ENCODE measurements around the gene ATG101. TPM values are rescaled to one million over a fixed set of nuclear protein-coding genes. Genes with fewer than 3 reads are reported as not detected.
A peak's percentile ranks its signal among the peaks of the same experiment; 100 is the strongest.

ATG101 gene
- total and polyA plus RNA-seq, 4 donors: 22.1 to 64.3 (median 36.7) TPM

DNA sequence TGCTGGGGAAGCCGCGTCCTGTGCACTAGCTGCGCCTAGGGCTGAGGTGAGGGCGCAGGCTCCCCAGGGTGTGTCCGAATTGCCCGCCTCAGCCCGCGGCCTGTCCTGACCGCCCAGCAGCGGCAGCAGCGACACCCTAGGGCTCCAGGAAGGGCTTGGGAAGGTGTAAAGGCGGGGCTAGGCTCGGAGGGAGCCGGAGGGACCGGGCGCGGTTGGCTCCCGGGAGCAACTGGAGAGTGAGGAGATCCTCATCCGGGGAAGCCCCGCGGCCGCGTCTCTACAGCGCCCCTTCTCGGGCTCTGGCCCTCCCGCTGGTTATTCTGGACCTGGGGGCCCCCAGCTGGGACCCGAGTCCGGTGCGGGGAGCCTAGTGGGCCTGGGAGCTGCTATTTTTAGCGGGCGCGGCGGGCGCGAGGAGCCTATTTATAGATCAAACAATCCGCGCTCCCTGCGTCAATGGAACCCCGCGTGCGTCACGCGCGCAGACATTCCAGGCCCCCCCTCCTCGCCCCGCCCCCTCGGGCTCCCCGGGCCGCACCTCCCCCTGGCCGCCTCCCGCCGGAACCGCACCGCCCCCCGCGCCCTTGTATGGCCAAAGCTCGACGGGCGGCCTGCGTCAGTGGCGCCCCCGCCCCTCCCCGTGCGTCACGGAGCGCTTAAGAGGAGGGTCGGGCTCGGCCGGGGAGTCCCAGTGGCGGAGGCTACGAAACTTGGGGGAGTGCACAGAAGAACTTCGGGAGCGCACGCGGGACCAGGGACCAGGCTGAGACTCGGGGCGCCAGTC lies 18.8 kb upstream of the ATG101 start, which contains the start of gene NR4A1:
TSS of gene NR4A1 (plus strand) at position 685 of the 784 bp plus-strand sequence. CDS start 2,887 bp downstream, outside the sequence.
- 0 to 1% methylated on average over 63 to 77 of the region's 77 CpGs for WGBS, 2 donors
- H3K9me3 ChIP-seq (ENCODE audit: control insufficient read depth in 4 of 4, insufficient read depth in 3 of 4, low read length in 3 of 4): peaks cover 0 to 2% (median 0%) of the 10 kb centered on the region in 4 donors
- ATAC-seq (ENCODE audit: insufficient read depth, low FRiP score) (peak; percentile 94), DNase-seq (peak; percentile 96 to 98 (median 96))
- peaks cover 6 to 27% (median 18%) of the 10 kb centered on the region in 5 donors for H3K4me1 ChIP-seq (ENCODE audit: control insufficient read depth in 5 of 5, insufficient read depth in 5 of 5, low read length in 5 of 5)
- no peaks in the 10 kb centered on the region for H3K27me3 ChIP-seq (ENCODE audit: control insufficient read depth in 3 of 3, insufficient read depth in 3 of 3, low read length in 2 of 3)
- H3K9ac ChIP-seq (ENCODE audit: insufficient read depth in 1 of 2, low read length in 2 of 2): peak within 1 kb of the TSS; percentile 82 to 84
- peak within 1 kb of the TSS; percentile 65 for H3K4me3 ChIP-seq
- TF ChIP-seq, protein P1, sequence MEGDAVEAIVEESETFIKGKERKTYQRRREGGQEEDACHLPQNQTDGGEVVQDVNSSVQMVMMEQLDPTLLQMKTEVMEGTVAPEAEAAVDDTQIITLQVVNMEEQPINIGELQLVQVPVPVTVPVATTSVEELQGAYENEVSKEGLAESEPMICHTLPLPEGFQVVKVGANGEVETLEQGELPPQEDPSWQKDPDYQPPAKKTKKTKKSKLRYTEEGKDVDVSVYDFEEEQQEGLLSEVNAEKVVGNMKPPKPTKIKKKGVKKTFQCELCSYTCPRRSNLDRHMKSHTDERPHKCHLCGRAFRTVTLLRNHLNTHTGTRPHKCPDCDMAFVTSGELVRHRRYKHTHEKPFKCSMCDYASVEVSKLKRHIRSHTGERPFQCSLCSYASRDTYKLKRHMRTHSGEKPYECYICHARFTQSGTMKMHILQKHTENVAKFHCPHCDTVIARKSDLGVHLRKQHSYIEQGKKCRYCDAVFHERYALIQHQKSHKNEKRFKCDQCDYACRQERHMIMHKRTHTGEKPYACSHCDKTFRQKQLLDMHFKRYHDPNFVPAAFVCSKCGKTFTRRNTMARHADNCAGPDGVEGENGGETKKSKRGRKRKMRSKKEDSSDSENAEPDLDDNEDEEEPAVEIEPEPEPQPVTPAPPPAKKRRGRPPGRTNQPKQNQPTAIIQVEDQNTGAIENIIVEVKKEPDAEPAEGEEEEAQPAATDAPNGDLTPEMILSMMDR (IDR thresholded peaks at IDR 0.05; ENCODE audit: control extremely low read depth, extremely low read depth): no peak
- peak within 1 kb of the TSS; percentile 98 for H3K27ac ChIP-seq (ENCODE audit: low read depth in 1 of 2, low read length in 1 of 2)
- H3K36me3 ChIP-seq (ENCODE audit: control insufficient read depth in 4 of 4, insufficient read depth in 4 of 4, low read length in 4 of 4): peaks cover 0 to 17% (median 6%) of the 10 kb centered on the region in 4 donors

- Histone ChIP-seq H3K4me1 (ENCODE audit: control insufficient read depth in 5 of 5, insufficient read depth in 5 of 5, low read length in 5 of 5) (peaks cover 6 to 19% (median 18%) of the 10 kb centered on the region in 5 donors), H3K9me3 (ENCODE audit: control insufficient read depth in 4 of 4, insufficient read depth in 3 of 4, low read length in 3 of 4) (peaks cover 0 to 4% (median 0%) of the 10 kb centered on the region in 4 donors), H3K36me3 (ENCODE audit: control insufficient read depth in 4 of 4, insufficient read depth in 4 of 4, low read length in 4 of 4) (peaks cover 0 to 33% (median 9%) of the 10 kb centered on the region in 4 donors), H3K4me3 (peak overlapping the region; percentile 65), H3K27me3 (ENCODE audit: control insufficient read depth in 3 of 3, insufficient read depth in 3 of 3, low read length in 2 of 3) (no peaks in the 10 kb centered on the region), H3K9ac (ENCODE audit: insufficient read depth in 1 of 2, low read length in 2 of 2) (peak overlapping the region in 1 of 2 donors; percentile 73), H3K27ac (ENCODE audit: low read depth in 1 of 2, low read length in 1 of 2) (peak overlapping the region; percentile 21 to 91)
- DNase-seq (peak in 2 of 3 donors; percentile 48 to 51), ATAC-seq (ENCODE audit: insufficient read depth, low FRiP score) (no peak)
- TF ChIP-seq, protein P1 (IDR thresholded peaks at IDR 0.05; ENCODE audit: control extremely low read depth, extremely low read depth): no peak
- 59 to 78% methylated on average over 7 of the region's 7 CpGs for WGBS, 2 donors
Measured at GRCh38 chr12:52052468-52053186, 17.2 kb upstream of the ATG101 start.

GRCh38 chr12:52053536-52054209 lies 16.1 kb upstream of the ATG101 start:
- no peak for DNase-seq
- Histone ChIP-seq H3K4me3 (no peak overlapping the region), H3K27me3 (ENCODE audit: control insufficient read depth in 3 of 3, insufficient read depth in 3 of 3, low read length in 2 of 3) (no peaks in the 10 kb centered on the region), H3K36me3 (ENCODE audit: control insufficient read depth in 4 of 4, insufficient read depth in 4 of 4, low read length in 4 of 4) (peaks cover under 1 to 36% (median 10%) of the 10 kb centered on the region in 4 donors), H3K4me1 (ENCODE audit: control insufficient read depth in 5 of 5, insufficient read depth in 5 of 5, low read length in 5 of 5) (peaks cover 6 to 19% (median 18%) of the 10 kb centered on the region in 5 donors), H3K9me3 (ENCODE audit: control insufficient read depth in 4 of 4, insufficient read depth in 3 of 4, low read length in 3 of 4) (peaks cover 0 to 4% (median 0%) of the 10 kb centered on the region in 4 donors), H3K9ac (ENCODE audit: insufficient read depth in 1 of 2, low read length in 2 of 2) (no peak overlapping the region), H3K27ac (ENCODE audit: low read depth in 1 of 2, low read length in 1 of 2) (no peak overlapping the region)
- ATAC-seq (ENCODE audit: insufficient read depth, low FRiP score): no peak
- WGBS, 2 donors: 88 to 92% methylated on average over 9 of the region's 9 CpGs
- TF ChIP-seq, protein P1 (IDR thresholded peaks at IDR 0.05; ENCODE audit: control extremely low read depth, extremely low read depth): no peak
